ENCODE measurements around the gene TCF3.
"Not testable (repeated sequence)": the region's sequence is repeated elsewhere in the genome, so short reads cannot be mapped to it uniquely, and the experiment has no call there.

The TCF3 gene

GRCh38 chr19:1650650-1651567 lies 1.5 kb downstream of the TCF3 start:
- TF ChIP-seq ZNF274 (IDR thresholded peaks at IDR 0.05; ENCODE audit: low read depth, low read length) = no peak
- H3K4me3 ChIP-seq (ENCODE audit: low read length) = peak overlapping the region; percentile 75

GRCh38 chr19:1649706-1650649 lies 2.4 kb downstream of the TCF3 start:
- H3K4me3 ChIP-seq (ENCODE audit: low read length) = peak overlapping the region; percentile 75; the same call in 1 of the 2 replicates
- TF ChIP-seq ZNF274 (IDR thresholded peaks at IDR 0.05; ENCODE audit: low read depth, low read length) = no peak

DNA sequence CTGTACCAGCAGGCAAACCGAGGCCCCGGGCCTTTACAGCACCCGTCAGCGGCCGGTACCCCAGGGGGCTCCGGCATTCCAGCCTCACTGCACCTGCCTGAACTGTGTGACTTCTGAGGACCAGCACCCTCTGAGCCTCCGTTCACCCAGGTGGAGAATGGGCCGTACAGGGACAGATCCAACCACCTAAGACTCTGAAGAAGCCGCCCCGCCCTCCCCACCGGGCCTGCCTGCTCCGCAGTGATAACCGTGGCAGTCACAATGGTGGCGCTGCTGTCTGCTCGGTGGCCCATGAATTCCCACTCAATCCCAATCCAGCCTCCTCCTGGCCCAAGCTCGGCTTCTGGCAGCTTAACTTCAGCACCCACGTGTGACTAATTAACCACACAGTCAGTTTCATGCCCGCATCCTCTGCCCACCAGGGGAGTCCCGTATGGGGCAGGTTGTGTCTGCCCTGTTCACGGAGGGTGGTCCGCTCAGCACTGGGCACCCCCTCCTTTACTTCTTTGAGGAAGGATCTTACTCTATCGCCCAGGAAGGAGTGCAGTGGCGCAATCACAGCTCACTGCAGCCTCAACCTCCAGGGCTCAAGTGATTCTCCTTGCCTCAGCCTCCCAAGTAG lies 3.4 kb downstream of the TCF3 start:
- no peak for TF ChIP-seq ZNF274 (IDR thresholded peaks at IDR 0.05; ENCODE audit: low read depth, low read length)

DNA sequence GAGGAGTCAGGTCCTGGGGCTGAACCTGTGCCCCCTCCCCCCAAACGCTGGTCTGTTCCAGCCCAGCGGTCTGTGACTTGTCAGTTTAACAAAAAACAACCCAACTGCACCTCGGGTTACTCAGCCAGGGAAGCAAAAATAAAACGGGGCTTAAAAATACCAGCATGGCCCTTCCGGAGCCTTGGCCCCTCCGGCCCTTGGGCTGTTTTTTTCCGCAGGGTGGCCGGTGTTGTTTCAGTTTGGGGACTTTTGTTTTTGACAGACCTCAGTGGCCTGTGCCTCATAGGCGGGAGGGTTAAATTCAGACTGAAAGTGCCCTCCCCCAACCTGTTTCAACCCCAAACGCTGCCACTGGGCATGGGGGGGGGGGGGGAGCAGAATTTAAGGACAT lies 4.0 kb downstream of the TCF3 start:
- peak overlapping the region; percentile 75; the same call in 1 of the 2 replicates for H3K4me3 ChIP-seq (ENCODE audit: low read length)
- no peak for TF ChIP-seq ZNF274 (IDR thresholded peaks at IDR 0.05; ENCODE audit: low read depth, low read length)

More for the DNA sequence above, 3.4 kb downstream of the TCF3 start:
- peak overlapping the region; percentile 75; the same call in 1 of the 2 replicates for H3K4me3 ChIP-seq (ENCODE audit: low read length)

DNA sequence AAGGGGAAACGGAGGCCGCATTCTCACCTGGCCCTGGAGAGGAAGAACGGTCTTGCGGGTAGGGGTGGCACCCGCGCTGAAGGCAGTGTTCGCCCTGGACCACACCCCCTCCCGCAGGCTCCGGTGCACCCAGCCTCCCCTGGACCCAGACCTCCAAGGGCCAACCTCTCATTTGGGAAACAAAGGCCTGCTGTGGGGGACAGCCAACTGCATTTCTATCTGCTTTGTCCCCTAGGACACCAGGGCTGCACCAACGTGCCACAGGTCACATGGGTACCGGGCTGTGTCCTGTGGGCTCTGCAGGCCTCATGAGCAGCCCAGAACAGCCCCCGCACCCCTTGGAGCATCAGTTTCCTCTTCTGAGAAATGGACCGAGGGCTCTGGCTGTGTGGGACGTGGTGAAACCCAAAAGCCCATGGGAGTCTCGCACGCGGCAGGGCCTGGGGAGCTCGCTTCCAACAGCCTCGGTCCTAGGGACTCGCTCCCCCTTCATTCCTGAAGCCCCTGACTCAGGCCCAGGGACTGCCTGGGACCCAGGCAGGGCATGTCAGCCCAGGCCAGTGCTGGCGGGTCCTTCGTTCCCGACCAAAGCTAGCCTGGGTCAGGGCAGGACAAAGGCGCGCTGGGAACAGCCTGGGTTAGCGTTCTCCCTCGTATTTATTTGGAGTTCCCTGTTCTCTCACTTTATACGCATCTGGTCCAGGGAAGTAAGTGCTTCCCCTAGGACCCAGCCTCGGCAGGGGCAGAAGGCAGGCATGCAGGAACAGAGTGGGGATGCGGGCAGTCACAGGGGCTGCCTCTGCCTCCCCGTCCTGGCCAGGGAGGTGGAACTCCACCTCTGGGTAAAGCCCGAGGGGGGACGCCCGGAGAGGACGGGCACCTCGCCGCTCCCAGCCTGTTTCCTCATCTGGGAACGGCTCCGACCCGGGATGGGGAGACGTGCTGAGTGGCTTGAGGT lies 4.6 kb downstream of the TCF3 start:
- peak overlapping the region; percentile 44; the same call in 1 of the 2 replicates for H3K4me3 ChIP-seq (ENCODE audit: low read length)
- no peak for TF ChIP-seq ZNF274 (IDR thresholded peaks at IDR 0.05; ENCODE audit: low read depth, low read length)

DNA sequence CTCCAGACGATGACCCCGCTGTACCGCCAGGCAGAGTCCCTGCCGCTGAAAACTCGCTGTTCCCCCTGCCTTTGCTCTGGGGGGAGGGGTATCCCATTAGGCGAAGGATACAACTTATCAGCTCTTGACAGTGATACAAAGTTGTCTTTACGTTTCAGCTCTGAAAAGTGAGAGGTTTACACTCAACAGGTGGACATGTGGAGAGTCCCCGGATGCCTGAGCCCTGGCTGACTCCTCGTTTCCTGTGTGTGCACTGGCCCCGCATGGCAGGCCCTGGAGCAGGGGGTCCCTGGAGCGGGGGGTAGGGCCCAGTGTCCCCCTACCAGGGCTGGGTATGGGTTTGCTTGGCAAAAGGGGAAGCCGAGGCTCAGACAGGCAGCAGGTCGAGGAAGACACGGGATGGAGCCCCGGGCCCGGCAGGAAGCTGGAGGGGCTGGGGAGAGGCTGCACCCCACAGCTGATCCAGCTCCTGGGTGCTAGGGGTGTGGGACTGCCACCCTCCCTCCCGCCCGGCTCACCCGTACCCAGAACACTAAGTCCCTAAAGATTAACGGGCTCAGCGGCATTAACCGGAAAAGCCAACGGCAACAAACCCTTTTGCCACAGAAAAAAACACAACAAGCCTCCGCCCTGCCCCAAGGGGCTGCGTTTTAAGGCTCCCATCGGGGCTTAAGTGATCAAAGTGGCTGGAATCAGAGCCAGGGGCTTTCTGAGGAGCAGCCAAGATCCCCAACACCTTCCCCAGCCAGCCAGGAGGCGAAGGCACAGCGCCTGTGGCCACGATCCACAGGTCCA lies 5.6 kb downstream of the TCF3 start:
- no peak for TF ChIP-seq ZNF274 (IDR thresholded peaks at IDR 0.05; ENCODE audit: low read depth, low read length)
- H3K4me3 ChIP-seq (ENCODE audit: low read length) = peak overlapping the region; percentile 44; the same call in 1 of the 2 replicates

- no peak overlapping the region for H3K4me3 ChIP-seq (ENCODE audit: low read length)
- TF ChIP-seq ZNF274 (IDR thresholded peaks at IDR 0.05; ENCODE audit: low read depth, low read length) = no peak
Observed at GRCh38 chr19:1646149-1646548, 6.3 kb downstream of the TCF3 start.

DNA sequence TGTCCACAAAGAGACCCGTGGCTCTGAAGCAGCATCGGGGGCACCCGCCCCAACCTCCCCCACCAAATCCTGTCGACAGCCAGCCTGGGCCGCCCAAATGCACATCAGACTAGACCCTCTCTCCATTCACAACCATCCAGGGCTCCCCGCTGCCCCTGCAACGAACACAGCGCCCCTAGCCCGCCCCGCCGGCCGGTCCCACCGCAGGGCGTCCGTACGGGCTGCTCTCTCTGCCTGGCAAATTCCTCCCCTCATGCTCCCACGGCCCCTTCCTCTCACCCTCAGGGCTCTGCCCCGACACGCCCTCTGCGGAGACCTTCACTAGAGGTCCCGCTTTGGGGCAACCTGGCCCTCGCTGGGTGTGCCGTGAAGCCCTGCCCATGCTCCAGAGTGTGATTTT lies 7.1 kb downstream of the TCF3 start:
- TF ChIP-seq ZNF274 (IDR thresholded peaks at IDR 0.05; ENCODE audit: low read depth, low read length) = no peak
- H3K4me3 ChIP-seq (ENCODE audit: low read length) = no peak overlapping the region

- TF ChIP-seq ZNF274 (IDR thresholded peaks at IDR 0.05; ENCODE audit: low read depth, low read length) = no peak
- H3K4me3 ChIP-seq (ENCODE audit: low read length) = no peak overlapping the region
Observed at GRCh38 chr19:1644070-1644469, 8.3 kb downstream of the TCF3 start.

GRCh38 chr19:1640893-1641448 lies 11.4 kb downstream of the TCF3 start:
- not testable (repeated sequence) for H3K4me3 ChIP-seq (ENCODE audit: low read length)

DNA sequence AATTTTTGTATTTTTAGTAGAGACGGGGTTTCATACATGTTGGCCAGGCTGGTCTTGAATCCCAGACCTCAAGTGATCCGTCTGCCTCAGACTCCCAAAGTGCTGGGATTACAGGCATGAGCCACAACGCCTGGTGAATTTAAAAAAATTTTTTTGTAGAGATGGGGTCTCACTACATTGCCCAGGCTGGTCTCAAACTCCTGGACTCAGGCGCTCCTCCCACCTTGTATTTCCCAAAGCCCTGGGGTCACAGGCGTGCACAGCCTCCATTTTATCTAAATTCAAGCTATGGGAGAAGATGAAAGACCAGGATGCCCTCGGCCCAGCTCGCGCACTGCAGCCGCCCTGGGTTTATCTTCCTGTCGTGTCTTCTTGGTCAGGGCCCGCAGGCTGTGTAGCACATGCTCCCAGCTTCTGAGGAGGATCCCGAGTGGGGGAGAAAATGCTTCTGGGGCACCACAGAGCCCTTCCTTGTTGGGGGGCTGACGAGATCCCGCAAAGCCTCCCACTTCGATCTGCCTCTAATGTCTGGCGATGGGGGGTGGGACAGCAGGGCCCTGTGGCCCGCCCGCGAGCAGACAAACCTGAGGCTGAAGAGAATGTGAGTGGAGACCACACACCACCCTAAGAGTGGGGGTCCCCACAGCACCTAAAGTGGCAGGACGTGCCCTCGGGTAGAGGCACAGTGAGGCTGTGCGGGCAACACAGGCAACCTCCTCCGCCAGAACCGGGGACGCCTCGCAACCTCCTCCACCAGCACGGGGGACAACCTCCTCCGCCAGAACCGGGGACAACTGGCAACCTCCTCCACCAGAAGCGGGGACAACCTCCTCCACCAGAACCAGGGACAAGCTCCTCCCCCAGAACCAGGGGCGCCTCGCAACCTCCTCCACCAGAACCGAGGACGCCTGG lies 15.8 kb downstream of the TCF3 start:
- H3K4me3 ChIP-seq (ENCODE audit: low read length) = no peak overlapping the region
- no peak for TF ChIP-seq ZNF274 (IDR thresholded peaks at IDR 0.05; ENCODE audit: low read depth, low read length)
